Activated CD4-positive, alpha-beta memory T cell treated with anti-CD3 and anti-CD28 coated beads for 36 hours (primary cell): ENCODE results near the gene BAHD1. TPM values are rescaled to one million over a fixed set of nuclear protein-coding genes. Genes with fewer than 3 reads are reported as not detected.

Experiments used
- CTCF ChIA-PET: fragments of 350-600 bp; sonication (Branson Sonifier 250); formaldehyde crosslinking; loops from one replicate; lab custom pipeline; 2021; ENCODE audit warnings: antibody characterized with exemption, inconsistent platforms; lab: Charles Lee
- POLR2A ChIA-PET: fragments of 350-600 bp; sonication (Branson Sonifier 250); formaldehyde crosslinking; loops from one replicate; lab custom pipeline; 2021; ENCODE audit warnings: antibody characterized with exemption; lab: Charles Lee
- DNase-seq: peaks from one replicate; pipeline ENCODE4 v3.0.0-alpha.2; 2020
- H3K27ac Mint-ChIP-seq: one replicate; pipeline ENCODE4 v1.8.0; 2021; ENCODE audit warnings: mixed read lengths
- H3K27me3 Mint-ChIP-seq: one replicate; pipeline ENCODE4 v1.8.0; 2021; ENCODE audit warnings: mixed read lengths
- H3K36me3 Mint-ChIP-seq: one replicate; pipeline ENCODE4 v1.8.0; 2021; ENCODE audit warnings: mixed read lengths
- H3K4me1 Mint-ChIP-seq: one replicate; pipeline ENCODE4 v1.8.0; 2021; ENCODE audit warnings: low read depth, mixed read lengths
- H3K4me3 Mint-ChIP-seq: one replicate; pipeline ENCODE4 v1.8.0; 2021; ENCODE audit warnings: mild to moderate bottlenecking, mixed read lengths
- H3K9me3 Mint-ChIP-seq: one replicate; pipeline ENCODE4 v1.8.0; 2021; ENCODE audit warnings: mixed read lengths
- intact Hi-C: fragments of 100-400 bp; cut with micrococcal nuclease; formaldehyde crosslinking; loops from one replicate; pipeline ENCODE4 v1.15.1; 2023
- total RNA-seq, 2 experiments: library from RNA; stranded (reverse); gene quantifications; one replicate each; pipeline ENCODE4 v1.2.3, GENCODE V29; 2021

BAHD1 gene
- total RNA-seq, 2 experiments from 2014 or later: 18.8 to 19.5 TPM

GRCh38 chr15:40463279-40463678 is 22.5 kb downstream of the BAHD1 start:
- Mint-ChIP-seq H3K27ac (no peak overlapping the region), H3K4me1 (peaks cover 20% of the 10 kb centered on the region), H3K36me3 (peaks cover 8% of the 10 kb centered on the region), H3K9me3 (no peaks in the 10 kb centered on the region), H3K27me3 (no peaks in the 10 kb centered on the region), H3K4me3 (no peak overlapping the region)
- POLR2A ChIA-PET: no interaction called here
- CTCF ChIA-PET: no interaction called here
- intact Hi-C loops: no loop called here
- no peak for DNase-seq

- no peaks in the 10 kb centered on the region for H3K9me3 Mint-ChIP-seq
Observed at GRCh38 chr15:40463886-40464545, 23.3 kb downstream of the BAHD1 start.

GRCh38 chr15:40464595-40465185 is 23.9 kb downstream of the BAHD1 start:
- CTCF ChIA-PET: no interaction called here

More at GRCh38 chr15:40463886-40464545, 23.3 kb downstream of the BAHD1 start:
- ChIA-PET CTCF (no interaction called here), POLR2A (no interaction called here)
- intact Hi-C loops: no loop called here
- Mint-ChIP-seq H3K36me3 (peaks cover 8% of the 10 kb centered on the region), H3K27ac (no peak overlapping the region), H3K27me3 (no peaks in the 10 kb centered on the region), H3K4me1 (peaks cover 20% of the 10 kb centered on the region), H3K4me3 (no peak overlapping the region)
- DNase-seq: no peak

GRCh38 chr15:40465939-40466338 is 25.2 kb downstream of the BAHD1 start:
- no peak for DNase-seq
- Mint-ChIP-seq H3K4me3 (no peak overlapping the region), H3K27ac (no peak overlapping the region), H3K36me3 (peaks cover 8% of the 10 kb centered on the region), H3K9me3 (no peaks in the 10 kb centered on the region), H3K4me1 (peaks cover 24% of the 10 kb centered on the region), H3K27me3 (no peaks in the 10 kb centered on the region)
- intact Hi-C loops: no loop called here
- ChIA-PET CTCF (no interaction called here), POLR2A (no interaction called here)

More at GRCh38 chr15:40464595-40465185, 23.9 kb downstream of the BAHD1 start:
- no peaks in the 10 kb centered on the region for H3K9me3 Mint-ChIP-seq
- intact Hi-C loops: no loop called here
- peaks cover 22% of the 10 kb centered on the region for H3K4me1 Mint-ChIP-seq
- H3K36me3 Mint-ChIP-seq: peaks cover 8% of the 10 kb centered on the region
- H3K27ac Mint-ChIP-seq: no peak overlapping the region
- no peak for DNase-seq
- no peaks in the 10 kb centered on the region for H3K27me3 Mint-ChIP-seq
- POLR2A ChIA-PET: no interaction called here
- no peak overlapping the region for H3K4me3 Mint-ChIP-seq

GRCh38 chr15:40466426-40467260 is 25.9 kb downstream of the BAHD1 start:
- POLR2A ChIA-PET: no interaction called here
- no peak overlapping the region for H3K4me3 Mint-ChIP-seq
- H3K27me3 Mint-ChIP-seq: no peaks in the 10 kb centered on the region
- CTCF ChIA-PET: interaction anchor here (1.8 kb wide), 1 partner anchor 41 kb away, joined by 4 read pairs; no protein-coding TSS in a partner anchor
- H3K9me3 Mint-ChIP-seq: no peaks in the 10 kb centered on the region
- no peak overlapping the region for H3K27ac Mint-ChIP-seq
- intact Hi-C loops: no loop called here
- no peak for DNase-seq
- peaks cover 25% of the 10 kb centered on the region for H3K4me1 Mint-ChIP-seq
- H3K36me3 Mint-ChIP-seq: peaks cover 8% of the 10 kb centered on the region

GRCh38 chr15:40467261-40467615 is 26.5 kb downstream of the BAHD1 start:
- Mint-ChIP-seq H3K4me1 (peaks cover 31% of the 10 kb centered on the region), H3K27me3 (no peaks in the 10 kb centered on the region), H3K27ac (peak overlapping the region; percentile 11), H3K36me3 (peaks cover 8% of the 10 kb centered on the region), H3K4me3 (no peak overlapping the region), H3K9me3 (no peaks in the 10 kb centered on the region)
- CTCF ChIA-PET: interaction anchor here (1.8 kb wide), 1 partner anchor 40 kb away, joined by 4 read pairs; no protein-coding TSS in a partner anchor
- POLR2A ChIA-PET: no interaction called here
- intact Hi-C loops: no loop called here
- DNase-seq: no peak

- H3K27me3 Mint-ChIP-seq: no peaks in the 10 kb centered on the region
- H3K36me3 Mint-ChIP-seq: peaks cover 6% of the 10 kb centered on the region
- no peaks in the 10 kb centered on the region for H3K9me3 Mint-ChIP-seq
- CTCF ChIA-PET: interaction anchor here (1.6 kb wide), 1 partner anchor 38 kb away, joined by 5 read pairs; no protein-coding TSS in a partner anchor
- intact Hi-C loops: no loop called here
- no peak for DNase-seq
- POLR2A ChIA-PET: no interaction called here
- no peak overlapping the region for H3K27ac Mint-ChIP-seq
- H3K4me3 Mint-ChIP-seq: no peak overlapping the region
- H3K4me1 Mint-ChIP-seq: peaks cover 31% of the 10 kb centered on the region
Observed at GRCh38 chr15:40468898-40469331, 28.2 kb downstream of the BAHD1 start.

- ChIA-PET CTCF (interaction anchor here (1.0 to 1.6 kb wide), 4 partner anchors 15 to 133 kb away, joined by 3 to 5 read pairs (median 4); partner anchors contain the start of gene BAHD1), POLR2A (interaction anchor here (0.6 to 1.1 kb wide), 5 partner anchors 15 to 403 kb away, joined by 3 read pairs; no protein-coding TSS in a partner anchor)
- Mint-ChIP-seq H3K4me3 (peak overlapping the region; percentile 38), H3K36me3 (peaks cover 6% of the 10 kb centered on the region), H3K4me1 (peaks cover 30% of the 10 kb centered on the region), H3K27ac (no peak overlapping the region), H3K9me3 (no peaks in the 10 kb centered on the region), H3K27me3 (no peaks in the 10 kb centered on the region)
- intact Hi-C loops: no loop called here
- DNase-seq: no peak
Observed at GRCh38 chr15:40469776-40470390, 29.1 kb downstream of the BAHD1 start.

- ChIA-PET CTCF (interaction anchor here (1.0 to 1.6 kb wide), 4 partner anchors 16 to 133 kb away, joined by 3 to 5 read pairs (median 4); partner anchors contain the start of gene BAHD1), POLR2A (interaction anchor here (0.7 to 1.1 kb wide), 4 partner anchors 16 to 71 kb away, joined by 3 read pairs; no protein-coding TSS in a partner anchor)
- DNase-seq: peak; percentile 62
- no peaks in the 10 kb centered on the region for H3K9me3 Mint-ChIP-seq
- peaks cover 4% of the 10 kb centered on the region for H3K36me3 Mint-ChIP-seq
- peak within 1 kb of the TSS; percentile 84 for H3K4me3 Mint-ChIP-seq
- no peaks in the 10 kb centered on the region for H3K27me3 Mint-ChIP-seq
- intact Hi-C loops: loop anchor here (1.0 kb wide), 1 partner anchor 23 kb away; no protein-coding TSS in a partner anchor
- peaks cover 23% of the 10 kb centered on the region for H3K4me1 Mint-ChIP-seq
- H3K27ac Mint-ChIP-seq: peak within 1 kb of the TSS; percentile 76
Observed at GRCh38 chr15:40470423-40471104, 29.8 kb downstream of the BAHD1 start, which contains the start of gene CHST14. CHST14 (plus strand) TSS chr15:40470984; CDS start chr15:40471214, 230 bp downstream.

GRCh38 chr15:40471105-40471807 is 30.5 kb downstream of the BAHD1 start:
- no peaks in the 10 kb centered on the region for H3K27me3 Mint-ChIP-seq
- CTCF ChIA-PET: interaction anchor here (1.0 kb wide), 1 partner anchor 134 kb away, joined by 3 read pairs; no protein-coding TSS in a partner anchor

More at GRCh38 chr15:40471105-40471807, 30.5 kb downstream of the BAHD1 start:
- POLR2A ChIA-PET: interaction anchor here (1.1 kb wide), 1 partner anchor 26 kb away, joined by 3 read pairs; no protein-coding TSS in a partner anchor
- DNase-seq: peak; percentile 37
- Mint-ChIP-seq H3K4me3 (peak overlapping the region; percentile 84), H3K27ac (peak overlapping the region; percentile 76), H3K36me3 (peaks cover 1% of the 10 kb centered on the region), H3K4me1 (peaks cover 22% of the 10 kb centered on the region), H3K9me3 (no peaks in the 10 kb centered on the region)
- intact Hi-C loops: loop anchor here (1.0 kb wide), 1 partner anchor 22 kb away; no protein-coding TSS in a partner anchor
